Activated CD4-positive, alpha-beta T cell treated with anti-CD3 and anti-CD28 coated beads, Interleukin-2, amount 10 ng/mL, durations not matched to agents 7 days and 5 days (primary cell): ENCODE results near the gene KLHDC8A. TPM values are rescaled to one million over a fixed set of nuclear protein-coding genes. Genes with fewer than 3 reads are reported as not detected.
"Not testable (repeated sequence)": the region's sequence is repeated elsewhere in the genome, so short reads cannot be mapped to it uniquely, and the experiment has no call there.

Experiments
- CTCF ChIA-PET: fragments of 350-600 bp; sonication (Branson Sonifier 250); formaldehyde crosslinking; loops from one replicate; lab custom pipeline; 2021; ENCODE audit warnings: antibody characterized with exemption; lab: Charles Lee
- POLR2A ChIA-PET: fragments of 350-600 bp; sonication (Branson Sonifier 250); formaldehyde crosslinking; loops from one replicate; lab custom pipeline; 2021; ENCODE audit warnings: antibody characterized with exemption; lab: Charles Lee
- DNase-seq: peaks from one replicate; pipeline ENCODE4 v3.0.0-alpha.2; 2020
- H3K27ac Mint-ChIP-seq: one replicate; pipeline ENCODE4 v1.8.0; 2021; ENCODE audit warnings: mild to moderate bottlenecking, moderate library complexity, mixed read lengths
- H3K27me3 Mint-ChIP-seq: one replicate; pipeline ENCODE4 v1.8.0; 2021; ENCODE audit warnings: mixed read lengths
- H3K36me3 Mint-ChIP-seq: one replicate; pipeline ENCODE4 v1.8.0; 2021; ENCODE audit warnings: low read depth, mixed read lengths
- H3K4me1 Mint-ChIP-seq: one replicate; pipeline ENCODE4 v1.8.0; 2021; ENCODE audit warnings: mixed read lengths
- H3K4me3 Mint-ChIP-seq: one replicate; pipeline ENCODE4 v1.8.0; 2021; ENCODE audit warnings: mild to moderate bottlenecking, moderate library complexity, mixed read lengths
- H3K9me3 Mint-ChIP-seq: one replicate; pipeline ENCODE4 v1.8.0; 2021; ENCODE audit warnings: mixed read lengths
- total RNA-seq, 2 experiments: library from RNA; stranded (reverse); gene quantifications; one replicate each; pipeline ENCODE4 v1.2.3, GENCODE V29; 2021

KLHDC8A gene
- total RNA-seq, 2 experiments from 2014 or later, result not detected

- H3K27ac Mint-ChIP-seq, H3K36me3 Mint-ChIP-seq, H3K9me3 Mint-ChIP-seq, CTCF ChIA-PET, POLR2A ChIA-PET, H3K4me3 Mint-ChIP-seq, H3K4me1 Mint-ChIP-seq, DNase-seq: not testable (repeated sequence)
- H3K27me3 Mint-ChIP-seq, result peaks cover 13% of the 10 kb centered on the region
Measured at GRCh38 chr1:205365086-205365485, 8.4 kb upstream of the KLHDC8A start.

- no peaks in the 10 kb centered on the region for H3K36me3 Mint-ChIP-seq
- peaks cover 20% of the 10 kb centered on the region for H3K27me3 Mint-ChIP-seq
- no peak for DNase-seq
- POLR2A ChIA-PET, result no interaction called here
- no peaks in the 10 kb centered on the region for H3K9me3 Mint-ChIP-seq
- no peak overlapping the region for H3K4me3 Mint-ChIP-seq
- no peak overlapping the region for H3K27ac Mint-ChIP-seq
- CTCF ChIA-PET, result interaction anchor here (1.2 kb wide), 1 partner anchor 70 kb away, joined by 4 read pairs; no protein-coding TSS in a partner anchor
- no peaks in the 10 kb centered on the region for H3K4me1 Mint-ChIP-seq
Measured at GRCh38 chr1:205360891-205361290, 4.2 kb upstream of the KLHDC8A start.

- ChIA-PET CTCF (interaction anchor here (0.6 to 1.2 kb wide), 3 partner anchors 71 to 197 kb away, joined by 3 to 5 read pairs (median 4); no protein-coding TSS in a partner anchor), POLR2A (no interaction called here)
- H3K36me3 Mint-ChIP-seq, result no peaks in the 10 kb centered on the region
- H3K4me3 Mint-ChIP-seq, result no peak overlapping the region
- no peaks in the 10 kb centered on the region for H3K4me1 Mint-ChIP-seq
- H3K9me3 Mint-ChIP-seq, result no peaks in the 10 kb centered on the region
- peaks cover 20% of the 10 kb centered on the region for H3K27me3 Mint-ChIP-seq
- H3K27ac Mint-ChIP-seq, result no peak overlapping the region
- no peak for DNase-seq
Measured at GRCh38 chr1:205359771-205360565, 3.2 kb upstream of the KLHDC8A start.

GRCh38 chr1:205358579-205358978, 1.9 kb upstream of the KLHDC8A start:
- CTCF ChIA-PET, result no interaction called here

GRCh38 chr1:205357567-205357966, 845 bp upstream of the KLHDC8A start:
- ChIA-PET POLR2A (no interaction called here), CTCF (no interaction called here)
- Mint-ChIP-seq H3K4me1 (no peaks in the 10 kb centered on the region), H3K27ac (no peak overlapping the region), H3K36me3 (no peaks in the 10 kb centered on the region), H3K27me3 (peaks cover 19% of the 10 kb centered on the region), H3K9me3 (no peaks in the 10 kb centered on the region), H3K4me3 (no peak overlapping the region)
- DNase-seq, result no peak

More at GRCh38 chr1:205358579-205358978, 1.9 kb upstream of the KLHDC8A start:
- Mint-ChIP-seq H3K27ac (no peak overlapping the region), H3K36me3 (no peaks in the 10 kb centered on the region), H3K27me3 (peaks cover 23% of the 10 kb centered on the region), H3K4me3 (no peak overlapping the region), H3K9me3 (no peaks in the 10 kb centered on the region), H3K4me1 (no peaks in the 10 kb centered on the region)
- no peak for DNase-seq
- POLR2A ChIA-PET, result no interaction called here

GRCh38 chr1:205355075-205355453, 1.7 kb downstream of the KLHDC8A start:
- no peaks in the 10 kb centered on the region for H3K36me3 Mint-ChIP-seq
- no peak for DNase-seq
- H3K27ac Mint-ChIP-seq, result no peak overlapping the region
- H3K9me3 Mint-ChIP-seq, result no peaks in the 10 kb centered on the region
- CTCF ChIA-PET, result interaction anchor here (1.1 to 1.7 kb wide), 5 partner anchors 11 to 170 kb away, joined by 3 to 10 read pairs (median 5); no protein-coding TSS in a partner anchor
- no peaks in the 10 kb centered on the region for H3K4me1 Mint-ChIP-seq
- no peak overlapping the region for H3K4me3 Mint-ChIP-seq
- peaks cover 12% of the 10 kb centered on the region for H3K27me3 Mint-ChIP-seq
- POLR2A ChIA-PET, result interaction anchor here (0.5 kb wide), 1 partner anchor 733 kb away, joined by 3 read pairs; no protein-coding TSS in a partner anchor

GRCh38 chr1:205354259-205355074, 2.3 kb downstream of the KLHDC8A start:
- ChIA-PET CTCF (interaction anchor here (0.6 to 2.4 kb wide), 20 partner anchors 12 to 189 kb away, joined by 3 to 10 read pairs (median 4); no protein-coding TSS in a partner anchor), POLR2A (no interaction called here)
- Mint-ChIP-seq H3K36me3 (no peaks in the 10 kb centered on the region), H3K27ac (no peak overlapping the region), H3K27me3 (peaks cover 7% of the 10 kb centered on the region), H3K9me3 (no peaks in the 10 kb centered on the region), H3K4me1 (no peaks in the 10 kb centered on the region), H3K4me3 (no peak overlapping the region)
- peak; percentile 79 for DNase-seq

GRCh38 chr1:205353612-205354011, 3.1 kb downstream of the KLHDC8A start:
- H3K9me3 Mint-ChIP-seq, result no peaks in the 10 kb centered on the region
- no peaks in the 10 kb centered on the region for H3K36me3 Mint-ChIP-seq
- H3K27me3 Mint-ChIP-seq, result peaks cover 6% of the 10 kb centered on the region
- no peak overlapping the region for H3K27ac Mint-ChIP-seq
- no peak overlapping the region for H3K4me3 Mint-ChIP-seq
- H3K4me1 Mint-ChIP-seq, result no peaks in the 10 kb centered on the region
- no peak for DNase-seq
- POLR2A ChIA-PET, result no interaction called here
- CTCF ChIA-PET, result interaction anchor here (0.6 to 2.4 kb wide), 19 partner anchors 17 to 190 kb away, joined by 3 to 10 read pairs (median 3); no protein-coding TSS in a partner anchor

- DNase-seq, result no peak
- Mint-ChIP-seq H3K36me3 (no peaks in the 10 kb centered on the region), H3K4me3 (no peak overlapping the region), H3K9me3 (no peaks in the 10 kb centered on the region), H3K4me1 (no peaks in the 10 kb centered on the region), H3K27me3 (peaks cover 6% of the 10 kb centered on the region), H3K27ac (no peak overlapping the region)
- CTCF ChIA-PET, result interaction anchor here (1.1 to 2.4 kb wide), 7 partner anchors 17 to 171 kb away, joined by 3 to 10 read pairs (median 6); no protein-coding TSS in a partner anchor
- POLR2A ChIA-PET, result no interaction called here
Measured at GRCh38 chr1:205353191-205353590, 3.5 kb downstream of the KLHDC8A start.

- POLR2A ChIA-PET, result no interaction called here
- H3K27ac Mint-ChIP-seq, result no peak overlapping the region
- no peak for DNase-seq
- H3K27me3 Mint-ChIP-seq, result peaks cover 10% of the 10 kb centered on the region
- no peak overlapping the region for H3K4me3 Mint-ChIP-seq
- no peaks in the 10 kb centered on the region for H3K4me1 Mint-ChIP-seq
- H3K9me3 Mint-ChIP-seq, result no peaks in the 10 kb centered on the region
- CTCF ChIA-PET, result interaction anchor here (1.3 to 2.4 kb wide), 4 partner anchors 15 to 133 kb away, joined by 3 to 9 read pairs (median 6); partner anchors contain the start of gene NUAK2
- H3K36me3 Mint-ChIP-seq, result no peaks in the 10 kb centered on the region
Measured at GRCh38 chr1:205351984-205352713, 4.6 kb downstream of the KLHDC8A start.

GRCh38 chr1:205350691-205351141, 6.0 kb downstream of the KLHDC8A start:
- no peak for DNase-seq
- ChIA-PET POLR2A (no interaction called here), CTCF (interaction anchor here (0.6 to 2.3 kb wide), 4 partner anchors 29 to 307 kb away, joined by 4 to 8 read pairs (median 4); partner anchors contain the start of gene NUAK2)
- no peaks in the 10 kb centered on the region for H3K9me3 Mint-ChIP-seq
- no peak overlapping the region for H3K4me3 Mint-ChIP-seq
- H3K4me1 Mint-ChIP-seq, result no peaks in the 10 kb centered on the region
- H3K36me3 Mint-ChIP-seq, result no peaks in the 10 kb centered on the region
- peaks cover 24% of the 10 kb centered on the region for H3K27me3 Mint-ChIP-seq
- no peak overlapping the region for H3K27ac Mint-ChIP-seq

- Mint-ChIP-seq H3K4me1 (no peaks in the 10 kb centered on the region), H3K9me3 (no peaks in the 10 kb centered on the region), H3K27ac (no peak overlapping the region), H3K36me3 (no peaks in the 10 kb centered on the region), H3K27me3 (peaks cover 30% of the 10 kb centered on the region), H3K4me3 (no peak overlapping the region)
- DNase-seq, result no peak
- ChIA-PET POLR2A (no interaction called here), CTCF (interaction anchor here (0.5 to 2.3 kb wide), 5 partner anchors 38 to 337 kb away, joined by 3 to 8 read pairs (median 4); no protein-coding TSS in a partner anchor)
Measured at GRCh38 chr1:205350124-205350523, 6.6 kb downstream of the KLHDC8A start.
